ENCODE data around the gene APPBP2. TPM values are rescaled to one million over a fixed set of nuclear protein-coding genes. Genes with fewer than 3 reads are reported as not detected.

Gene APPBP2
- total and polyA plus RNA-seq, 2 of the 8 experiments (the other 6 are each of a cell fraction or from before 2014, with no cell fraction given), result 3.3 to 18.0 TPM

DNA sequence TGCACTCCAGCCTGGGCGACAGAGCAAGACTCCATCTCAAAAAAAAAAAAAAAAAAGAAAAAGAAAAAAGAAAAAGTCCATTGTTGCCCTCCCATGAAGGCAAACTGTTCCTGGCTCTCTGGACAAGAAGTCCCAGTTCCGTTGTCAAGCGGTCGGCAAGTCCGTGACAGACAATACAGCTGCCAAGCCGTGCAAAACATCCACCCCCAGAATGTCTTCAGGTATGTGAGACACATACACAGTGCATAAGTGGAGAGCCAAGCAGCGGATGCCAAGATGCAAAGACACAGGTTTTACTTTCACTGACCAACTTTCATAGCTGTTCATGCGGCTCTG, 33.6 kb upstream of the APPBP2 start:
- Histone ChIP-seq H2BK12ac (ENCODE audit: low read depth, low read length) (no peak overlapping the region), H2BK20ac (ENCODE audit: low read length) (no peak overlapping the region), H3K18ac (ENCODE audit: extremely low read depth, low read length) (no peak overlapping the region), H3K23me2 (ENCODE audit: low read depth, low read length) (no peaks in the 10 kb centered on the region), H3K4me3 (ENCODE audit: extremely low read depth in 1 of 4, insufficient read depth in 2 of 4, low read depth in 3 of 4, low read length in 4 of 4) (no peak overlapping the region), H3K36me3 (ENCODE audit: control insufficient read depth in 2 of 4, insufficient read depth in 4 of 4, low read length in 3 of 4) (no peaks in the 10 kb centered on the region; a peak in 1 of 8 replicates), H4K8ac (ENCODE audit: extremely low read depth, insufficient read depth, low read length) (0 out of 2 replicates have a peak overlapping the region, but pooled peaks have one; percentile 46), H2AK5ac (ENCODE audit: low read depth, low read length) (no peak overlapping the region), H3K9me3 (ENCODE audit: insufficient read depth in 2 of 2, low read depth in 1 of 2, low read length in 1 of 2) (peaks cover 16 to 31% of the 10 kb centered on the region in 2 experiments), H3K9ac (replicated peaks in 1 of 4; ENCODE audit: extremely low read depth in 1 of 4, low read depth in 3 of 4, low read length in 3 of 4) (no peak overlapping the region), H3K27ac (ENCODE audit: low read depth, low read length) (no peak overlapping the region), H3K23ac (ENCODE audit: insufficient read length) (no peak overlapping the region), H4K20me1 (replicated peaks in 1 of 2; ENCODE audit: control insufficient read depth in 1 of 2, insufficient read depth in 2 of 2, low read length in 2 of 2) (no peaks in the 10 kb centered on the region), H3K27me3 (replicated peaks in 1 of 4; ENCODE audit: control insufficient read depth in 3 of 4, extremely low read depth in 1 of 4, insufficient read depth in 3 of 4, low read length in 3 of 4) (no peaks in the 10 kb centered on the region), H4K91ac (replicated peaks; ENCODE audit: insufficient read length, low read length) (no peak overlapping the region), H2BK15ac (ENCODE audit: low read length) (no peak overlapping the region), H3K4ac (replicated peaks; ENCODE audit: insufficient read length, low read depth, low read length) (no peak overlapping the region), H2BK120ac (replicated peaks; ENCODE audit: low read depth, low read length) (no peak overlapping the region), H3K14ac (ENCODE audit: insufficient read length) (no peak overlapping the region), H3K4me2 (ENCODE audit: insufficient read depth in 1 of 2, low read depth in 2 of 2, low read length in 2 of 2) (no peak overlapping the region), H2BK5ac (ENCODE audit: low read depth, low read length) (no peak overlapping the region), H3K79me2 (ENCODE audit: control insufficient read depth in 1 of 2, insufficient read depth in 2 of 2, low read length in 2 of 2) (no peaks in the 10 kb centered on the region), H3K56ac (replicated peaks; ENCODE audit: insufficient read length, low read depth, low read length) (no peak overlapping the region), H4K5ac (ENCODE audit: insufficient read length, low read depth, low read length) (no peak overlapping the region), H3K79me1 (ENCODE audit: low read depth, low read length) (no peaks in the 10 kb centered on the region), H3K4me1 (replicated peaks in 1 of 4; ENCODE audit: control insufficient read depth in 3 of 4, insufficient read depth in 4 of 4, low read length in 3 of 4) (no peaks in the 10 kb centered on the region), H2AFZ (ENCODE audit: low read length) (no peak overlapping the region)
- DNase-seq (ENCODE audit: low read depth in 1 of 2, low spot score in 2 of 2) (no peak), FAIRE-seq (no peak)
- WGBS, 2 experiments (ENCODE audit: extremely low coverage in 1 of 2, insufficient coverage in 1 of 2, insufficient read length in 1 of 2, insufficient replicate concordance in 2 of 2, low coverage in 1 of 2, low lambda C conversion rate in 2 of 2, missing lambda C conversion rate in 1 of 2), result 92% methylated on average over 7 of the region's 8 CpGs; no CpG with 5 or more reads in 1 of the 2 experiments
- CTCF ChIA-PET (ENCODE audit: partially characterized antibody), result interaction anchor here (0.6 to 6.4 kb wide), 4 partner anchors 10 to 81 kb away, joined by 4 to 48 read pairs (median 6); no protein-coding TSS in a partner anchor
- POLR2A ChIA-PET (ENCODE audit: partially characterized antibody), result interaction anchor here (0.6 to 1.5 kb wide), 2 partner anchors 41 to 99 kb away, joined by 4 to 5 read pairs; partner anchors contain the start of gene PPM1D
- TF ChIP-seq HDAC6 (IDR thresholded peaks at IDR 0.05; ENCODE audit: low read depth, low read length), result no peak
- no peak for TF ChIP-seq MAFK (IDR thresholded peaks at IDR 0.05; ENCODE audit: low read depth, low read length)
- no peak for TF ChIP-seq SIX5 (IDR thresholded peaks at IDR 0.05; ENCODE audit: low read depth, low read length)
- no peak for TF ChIP-seq KDM5A (IDR thresholded peaks at IDR 0.05; ENCODE audit: low read length)
- TF ChIP-seq RNF2 (IDR thresholded peaks at IDR 0.05; ENCODE audit: borderline replicate concordance, low read depth, low read length, missing control alignments, poor library complexity, severe bottlenecking), result no peak
- no peak for TF ChIP-seq FOSL1 (IDR thresholded peaks at IDR 0.05; ENCODE audit: insufficient read depth, low read depth, low read length)
- no peak for TF ChIP-seq CBX8 (IDR thresholded peaks at IDR 0.05; ENCODE audit: borderline replicate concordance, low read depth, low read length)
- TF ChIP-seq NANOG (IDR thresholded peaks at IDR 0.05; ENCODE audit: insufficient read depth, low read depth, low read length, poor library complexity, severe bottlenecking), result no peak

Measured in H1 (cell line).